Thymus (tissue), 11 donors: ENCODE results near the gene OR52A1. TPM values are rescaled to one million over a fixed set of nuclear protein-coding genes. Genes with fewer than 3 reads are reported as not detected.
"Not testable (repeated sequence)": the region's sequence is repeated elsewhere in the genome, so short reads cannot be mapped to it uniquely, and the experiment has no call there.

Experiments used
- DNase-seq, 9 donors: peaks; one replicate each; pipeline ENCODE4 v3.0.0-alpha.2; 2013; ENCODE audit warnings: low spot score in 9 of 9, low read depth in 6 of 9, missing footprints in 1 of 9
- H3K27ac ChIP-seq, 2 donors: one replicate each; pipeline ENCODE4 v1.5.1; 2013; ENCODE audit warnings: control low read depth in 1 of 2, low read depth in 1 of 2, low read length in 1 of 2, mild to moderate bottlenecking in 1 of 2, moderate library complexity in 1 of 2
- H3K27me3 ChIP-seq, 2 donors: one replicate each; pipeline ENCODE4 v1.5.1; 2013; ENCODE audit warnings: low read length in 1 of 2; ENCODE audit not compliant: control insufficient read depth in 2 of 2, insufficient read depth in 1 of 2
- H3K36me3 ChIP-seq, 2 donors: one replicate each; pipeline ENCODE4 v1.5.1; 2013; ENCODE audit warnings: low read length in 1 of 2, mild to moderate bottlenecking in 1 of 2, moderate library complexity in 1 of 2; ENCODE audit not compliant: control insufficient read depth in 2 of 2, insufficient read depth in 2 of 2
- H3K4me1 ChIP-seq, 2 donors: one replicate each; pipeline ENCODE4 v1.5.1; 2013; ENCODE audit warnings: low read length in 2 of 2; ENCODE audit not compliant: control insufficient read depth in 2 of 2, insufficient read depth in 2 of 2
- H3K4me3 ChIP-seq, 2 donors: one replicate each; pipeline ENCODE4 v1.5.1; 2013; ENCODE audit warnings: low read length in 2 of 2, control low read depth in 1 of 2, mild to moderate bottlenecking in 1 of 2
- H3K9me3 ChIP-seq, 2 donors: one replicate each; pipeline ENCODE4 v1.5.1; 2013; ENCODE audit warnings: low read length in 1 of 2, mild to moderate bottlenecking in 1 of 2; ENCODE audit not compliant: control insufficient read depth in 2 of 2, insufficient read depth in 1 of 2
- WGBS: extraction: QIAGEN DNeasy Blood & Tissue Kit; methylation state at CpG from one replicate; pipeline ENCODE4 v1.1.7; 2013; 5-methylcytosine and 5-hydroxymethylcytosine counted together
- polyA plus RNA-seq: library from polyadenylated mRNA; stranded (reverse); fragments of 200-250 nt; gene quantifications from one replicate; pipeline ENCODE4 v1.2.3, GENCODE V29; 2013
- total RNA-seq: library from RNA; stranded (reverse); fragments of 120-200 nt; gene quantifications from one replicate; pipeline ENCODE4 v1.2.4, GENCODE V29; 2013
- donor health status: healthy.

The OR52A1 gene
- total and polyA plus RNA-seq, 2 donors, result not detected

DNA sequence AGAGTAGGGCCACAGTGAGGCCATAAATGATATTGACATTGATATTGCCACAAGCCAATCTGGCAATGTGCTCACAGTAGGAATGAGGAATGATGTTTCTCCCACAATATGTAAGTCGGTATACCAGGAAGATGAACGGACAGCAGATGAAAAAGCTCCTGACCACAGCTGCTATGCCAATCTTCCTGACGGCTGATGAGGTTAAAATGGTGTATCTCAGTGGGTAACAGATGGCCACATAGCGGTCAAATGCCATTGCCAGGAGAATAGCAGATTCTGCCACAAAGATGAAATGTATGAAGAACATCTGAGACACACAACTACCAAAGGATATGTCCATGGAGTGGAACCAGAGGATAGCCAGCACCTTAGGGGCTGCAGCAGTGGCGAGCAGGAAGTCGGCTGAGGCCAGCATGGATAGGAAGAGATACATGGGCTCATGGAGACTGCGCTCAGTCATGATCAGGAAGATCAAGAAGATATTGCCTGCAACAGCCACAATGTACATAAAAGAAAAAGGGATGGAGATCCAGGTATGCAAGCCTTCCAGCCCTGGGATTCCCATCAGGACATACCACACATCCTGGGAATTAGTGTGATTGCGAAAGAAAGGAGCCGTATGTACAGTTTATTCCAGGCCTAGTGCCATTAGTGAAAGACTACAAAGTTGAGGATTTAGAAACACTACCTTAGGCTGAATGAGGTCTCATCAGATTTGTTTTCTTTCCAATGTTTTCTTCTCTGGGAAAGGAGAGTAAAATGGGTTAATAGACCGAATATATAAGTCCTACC, 23.7 kb upstream of the OR52A1 start:
- no peaks in the 10 kb centered on the region for H3K9me3 ChIP-seq
- no peak for DNase-seq
- no peak overlapping the region for H3K27ac ChIP-seq
- H3K36me3 ChIP-seq, result no peaks in the 10 kb centered on the region
- no peaks in the 10 kb centered on the region for H3K4me1 ChIP-seq
- no peaks in the 10 kb centered on the region for H3K27me3 ChIP-seq
- H3K4me3 ChIP-seq, result no peak overlapping the region
- 88% methylated on average over 10 of the region's 10 CpGs for WGBS

DNA sequence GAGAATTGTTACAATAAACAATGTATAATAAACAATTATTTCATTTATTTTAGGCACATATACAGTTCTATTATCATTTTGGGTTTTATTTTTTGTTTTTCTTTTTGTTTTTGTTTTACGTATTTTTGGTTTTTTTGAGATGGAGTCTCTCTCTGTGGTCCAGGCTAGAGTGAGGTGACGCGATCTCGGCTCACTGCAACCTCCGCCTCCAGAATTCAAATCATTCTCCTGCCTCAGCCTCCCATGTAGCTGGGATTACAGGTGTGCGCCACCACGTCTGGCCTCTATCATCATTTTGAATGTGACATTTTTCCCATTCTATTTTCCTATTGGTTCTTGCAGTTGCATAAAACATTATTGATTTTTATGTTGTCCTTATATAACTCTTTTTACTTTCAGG, 20.4 kb upstream of the OR52A1 start:
- H3K4me1 ChIP-seq, result no peaks in the 10 kb centered on the region
- DNase-seq, result no peak
- no peaks in the 10 kb centered on the region for H3K9me3 ChIP-seq
- no peak overlapping the region for H3K4me3 ChIP-seq
- no peak overlapping the region for H3K27ac ChIP-seq
- no peaks in the 10 kb centered on the region for H3K27me3 ChIP-seq
- no peaks in the 10 kb centered on the region for H3K36me3 ChIP-seq
- 96% methylated on average over 7 of the region's 7 CpGs for WGBS

- DNase-seq, result no peak
- no peak overlapping the region for H3K27ac ChIP-seq
- WGBS, result 82% methylated on average over 2 of the region's 2 CpGs
- no peaks in the 10 kb centered on the region for H3K27me3 ChIP-seq
- H3K36me3 ChIP-seq, result no peaks in the 10 kb centered on the region
- no peaks in the 10 kb centered on the region for H3K4me1 ChIP-seq
- no peaks in the 10 kb centered on the region for H3K9me3 ChIP-seq
- H3K4me3 ChIP-seq, result no peak overlapping the region
Measured at GRCh38 chr11:5171856-5172255, 17.3 kb upstream of the OR52A1 start.

- DNase-seq, H3K4me1 ChIP-seq, H3K27me3 ChIP-seq, H3K4me3 ChIP-seq, H3K27ac ChIP-seq, H3K36me3 ChIP-seq, H3K9me3 ChIP-seq: not testable (repeated sequence)
Measured at GRCh38 chr11:5165898-5166297, 11.3 kb upstream of the OR52A1 start.

- 88% methylated on average over 6 of the region's 6 CpGs for WGBS
- DNase-seq, H3K4me1 ChIP-seq: not testable (repeated sequence)
Measured at GRCh38 chr11:5164807-5165206, 10.2 kb upstream of the OR52A1 start.

GRCh38 chr11:5161045-5161444, 6.5 kb upstream of the OR52A1 start:
- DNase-seq, H3K27me3 ChIP-seq, H3K4me3 ChIP-seq, H3K27ac ChIP-seq, H3K9me3 ChIP-seq, H3K4me1 ChIP-seq, H3K36me3 ChIP-seq: not testable (repeated sequence)
- WGBS, result no CpG with 5 or more reads among the region's 1 CpG

More at GRCh38 chr11:5164807-5165206, 10.2 kb upstream of the OR52A1 start:
- not testable (repeated sequence) for H3K4me3 ChIP-seq, H3K27me3 ChIP-seq, H3K9me3 ChIP-seq, H3K27ac ChIP-seq, H3K36me3 ChIP-seq

DNA sequence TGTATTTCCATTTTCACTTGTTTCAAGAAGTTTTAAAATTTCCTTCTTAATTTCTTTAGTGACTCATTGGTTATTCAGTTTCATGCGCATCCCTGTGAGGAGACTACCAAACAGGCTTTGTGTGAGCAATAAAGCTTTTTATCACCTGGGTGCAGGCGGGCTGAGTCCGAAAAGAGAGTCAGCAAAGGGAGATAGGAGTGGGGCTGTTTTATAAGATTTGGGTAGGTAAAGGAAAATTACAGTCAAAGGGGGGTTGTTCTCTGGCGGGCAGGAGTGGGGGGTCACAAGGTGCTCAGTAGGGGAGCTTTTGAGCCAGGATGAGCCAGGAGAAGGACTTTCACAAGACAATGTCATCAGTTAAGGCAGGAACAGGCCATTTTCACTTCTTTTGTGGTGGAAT, 5.7 kb upstream of the OR52A1 start:
- not testable (repeated sequence) for H3K4me3 ChIP-seq, H3K4me1 ChIP-seq

GRCh38 chr11:5159806-5160205, 5.2 kb upstream of the OR52A1 start:
- H3K4me3 ChIP-seq, result no peak overlapping the region
- no peak overlapping the region for H3K27ac ChIP-seq
- H3K36me3 ChIP-seq, result no peaks in the 10 kb centered on the region
- H3K9me3 ChIP-seq, result no peaks in the 10 kb centered on the region
- no peaks in the 10 kb centered on the region for H3K4me1 ChIP-seq
- H3K27me3 ChIP-seq, result no peaks in the 10 kb centered on the region
- no peak for DNase-seq

More for the DNA sequence above, 5.7 kb upstream of the OR52A1 start:
- not testable (repeated sequence) for H3K9me3 ChIP-seq, H3K36me3 ChIP-seq, DNase-seq, H3K27me3 ChIP-seq, H3K27ac ChIP-seq
- 86% methylated on average over 4 of the region's 4 CpGs for WGBS

DNA sequence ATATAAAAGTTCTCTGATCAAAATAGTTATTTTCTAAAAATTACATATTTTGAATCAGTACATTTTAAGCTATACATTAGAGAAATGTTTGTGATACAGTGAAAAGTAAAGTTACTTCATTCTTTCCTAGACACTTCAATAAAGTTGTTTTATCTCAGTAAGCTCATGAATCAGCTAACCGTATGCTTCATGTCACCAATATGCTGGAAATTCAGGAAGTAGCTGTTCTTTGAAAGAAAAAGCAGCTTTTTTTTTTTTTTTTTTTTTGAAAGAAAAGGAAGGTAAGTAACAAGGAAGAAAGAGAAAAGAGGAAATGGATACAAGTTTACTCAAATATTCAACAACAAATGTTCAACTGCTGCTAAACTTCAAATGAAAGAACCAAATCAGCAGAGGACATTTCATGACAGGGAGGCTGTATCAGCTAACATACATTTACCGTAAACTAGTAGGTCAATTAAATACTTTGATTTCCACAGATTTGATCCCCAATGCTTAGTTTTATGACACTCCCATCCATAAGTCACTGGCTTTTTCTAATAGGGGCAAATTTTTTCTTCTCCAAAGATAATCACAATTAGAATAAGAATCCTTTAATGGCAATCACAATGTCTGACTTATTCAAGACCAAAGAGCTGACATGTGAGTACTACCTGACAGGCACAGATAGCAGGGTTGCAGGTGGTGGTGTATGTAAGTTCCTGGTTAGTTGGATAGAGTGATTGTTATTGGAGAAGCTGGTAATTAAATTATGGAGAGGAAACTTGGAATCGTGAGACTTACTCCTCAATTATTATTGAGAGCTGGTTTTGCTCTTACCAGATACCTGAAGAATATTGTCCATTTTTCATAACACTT, 754 bp downstream of the OR52A1 start:
- DNase-seq, result no peak
- no peaks in the 10 kb centered on the region for H3K36me3 ChIP-seq
- 66% methylated on average over 3 of the region's 3 CpGs for WGBS

More for the DNA sequence above, 754 bp downstream of the OR52A1 start:
- H3K27ac ChIP-seq, result no peak overlapping the region
- H3K9me3 ChIP-seq, result peaks cover 0 to 1% of the 10 kb centered on the region in 2 donors
- H3K4me3 ChIP-seq, result no peak overlapping the region
- no peaks in the 10 kb centered on the region for H3K27me3 ChIP-seq
- H3K4me1 ChIP-seq, result no peaks in the 10 kb centered on the region
